Measurements from ENCODE around the gene CBLB.

CBLB gene

DNA sequence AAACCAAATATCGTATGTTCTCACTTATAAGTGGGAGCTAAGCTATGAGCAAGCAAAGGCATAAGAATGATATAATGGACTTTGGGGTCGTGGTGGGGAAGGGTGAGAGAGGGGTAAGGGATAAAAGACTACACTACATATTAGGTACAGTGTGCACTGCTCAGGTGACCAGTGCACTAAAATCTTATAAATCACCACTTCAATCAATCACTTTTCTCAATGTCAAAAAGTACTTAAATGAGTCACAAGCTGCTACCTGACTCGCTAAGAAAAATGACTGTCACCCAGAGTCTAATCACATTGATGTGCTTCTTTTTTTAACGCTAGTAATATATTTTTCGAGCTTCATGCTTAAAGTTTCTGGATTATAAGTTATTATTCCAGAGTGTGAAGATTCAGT is 95.5 kb downstream of the CBLB start:
- H3K9me3 ChIP-seq (ENCODE audit: insufficient read depth, low read depth, low read length), result no peaks in the 10 kb centered on the region
- H3K27me3 ChIP-seq (ENCODE audit: insufficient read depth, low read length), result no peaks in the 10 kb centered on the region
- H3K79me2 ChIP-seq (ENCODE audit: control insufficient read depth, insufficient read depth, low read length, poor library complexity), result no peaks in the 10 kb centered on the region
- H3K79me1 ChIP-seq (ENCODE audit: low read length), result no peaks in the 10 kb centered on the region
- no peak overlapping the region for H2AK5ac ChIP-seq (ENCODE audit: low read length)
- H3K27ac ChIP-seq (ENCODE audit: low read depth, low read length), result no peak overlapping the region
- H3K4me2 ChIP-seq (ENCODE audit: low read length), result no peak overlapping the region
- no peak for DNase-seq
- H3K36me3 ChIP-seq (ENCODE audit: control insufficient read depth in 1 of 2, insufficient read depth in 2 of 2, low read length in 2 of 2), result peaks cover 4% of the 10 kb centered on the region in 2 experiments
- no peak overlapping the region for H2BK12ac ChIP-seq (ENCODE audit: low read length)
- H2BK120ac ChIP-seq (ENCODE audit: insufficient read depth, low read length, poor library complexity), result no peak overlapping the region
- no peak overlapping the region for H4K12ac ChIP-seq (ENCODE audit: low read depth, low read length)
- no peak overlapping the region for H3K9ac ChIP-seq (ENCODE audit: low read length)
- H4K8ac ChIP-seq (ENCODE audit: low read depth, low read length), result no peak overlapping the region
- H3K4me3 ChIP-seq (ENCODE audit: low read depth, low read length), result no peak overlapping the region
- no peak overlapping the region for H4K91ac ChIP-seq (ENCODE audit: low read depth, low read length)
- H3K23ac ChIP-seq (ENCODE audit: low read length), result no peak overlapping the region
- H3K4me1 ChIP-seq (ENCODE audit: control insufficient read depth in 1 of 2, insufficient read depth in 2 of 2, low read length in 2 of 2), result no peaks in the 10 kb centered on the region
- H3K4ac ChIP-seq (ENCODE audit: low read depth, low read length), result no peak overlapping the region
- H2AFZ ChIP-seq (ENCODE audit: insufficient read depth, low read length, poor library complexity), result no peak overlapping the region
- H2BK5ac ChIP-seq (ENCODE audit: low read depth, low read length, poor library complexity), result no peak overlapping the region
- no CpG with 5 or more reads among the region's 5 CpGs for WGBS (ENCODE audit: extremely low coverage, insufficient coverage, insufficient read length)
- no peak overlapping the region for H3K18ac ChIP-seq (ENCODE audit: low read length)
- H3K14ac ChIP-seq (ENCODE audit: low read length), result no peak overlapping the region

GRCh38 chr3:105772635-105773034 is 96.2 kb downstream of the CBLB start:
- Histone ChIP-seq H2BK5ac (ENCODE audit: low read depth, low read length, poor library complexity) (no peak overlapping the region), H3K9me3 (ENCODE audit: insufficient read depth, low read depth, low read length) (no peaks in the 10 kb centered on the region), H4K8ac (ENCODE audit: low read depth, low read length) (no peak overlapping the region), H2BK12ac (ENCODE audit: low read length) (no peak overlapping the region), H3K27me3 (ENCODE audit: insufficient read depth, low read length) (no peaks in the 10 kb centered on the region), H3K27ac (ENCODE audit: low read depth, low read length) (no peak overlapping the region), H3K18ac (ENCODE audit: low read length) (no peak overlapping the region), H2AFZ (ENCODE audit: insufficient read depth, low read length, poor library complexity) (no peak overlapping the region), H3K4ac (ENCODE audit: low read depth, low read length) (no peak overlapping the region), H3K79me2 (ENCODE audit: control insufficient read depth, insufficient read depth, low read length, poor library complexity) (no peaks in the 10 kb centered on the region), H4K91ac (ENCODE audit: low read depth, low read length) (no peak overlapping the region), H3K36me3 (ENCODE audit: control insufficient read depth in 1 of 2, insufficient read depth in 2 of 2, low read length in 2 of 2) (peaks cover 4% of the 10 kb centered on the region in 2 experiments), H2AK5ac (ENCODE audit: low read length) (no peak overlapping the region), H3K23ac (ENCODE audit: low read length) (no peak overlapping the region), H4K12ac (ENCODE audit: low read depth, low read length) (no peak overlapping the region), H2BK120ac (ENCODE audit: insufficient read depth, low read length, poor library complexity) (no peak overlapping the region), H3K79me1 (ENCODE audit: low read length) (no peaks in the 10 kb centered on the region), H3K4me2 (ENCODE audit: low read length) (no peak overlapping the region), H3K4me1 (ENCODE audit: control insufficient read depth in 1 of 2, insufficient read depth in 2 of 2, low read length in 2 of 2) (no peaks in the 10 kb centered on the region), H3K4me3 (ENCODE audit: low read depth, low read length) (no peak overlapping the region), H3K9ac (ENCODE audit: low read length) (no peak overlapping the region), H3K14ac (ENCODE audit: low read length) (no peak overlapping the region)
- DNase-seq, result no peak
- WGBS (ENCODE audit: extremely low coverage, insufficient coverage, insufficient read length), result no CpG with 5 or more reads among the region's 2 CpGs

DNA sequence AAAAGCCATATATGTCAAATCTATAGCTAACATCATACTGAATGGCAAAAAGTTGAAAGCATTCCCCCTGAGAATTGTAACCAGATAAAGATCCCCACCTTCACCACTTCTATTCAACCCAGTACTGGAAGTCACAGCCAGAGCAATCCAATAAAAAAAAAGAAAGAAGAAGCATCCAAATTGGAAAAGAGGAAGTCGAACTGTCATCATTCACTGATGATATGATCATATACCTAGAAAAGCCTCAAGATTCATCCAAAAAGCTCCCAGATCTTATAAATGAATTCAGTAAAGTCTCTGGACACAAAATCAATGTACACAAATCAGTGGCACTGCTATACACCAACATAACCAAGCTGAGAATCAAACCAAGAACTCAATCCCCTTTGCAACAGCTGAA is 97.4 kb downstream of the CBLB start:
- no peak overlapping the region for H4K8ac ChIP-seq (ENCODE audit: low read depth, low read length)
- no peak overlapping the region for H3K4me3 ChIP-seq (ENCODE audit: low read depth, low read length)
- H3K23ac ChIP-seq (ENCODE audit: low read length), result no peak overlapping the region
- H4K12ac ChIP-seq (ENCODE audit: low read depth, low read length), result no peak overlapping the region
- no peak overlapping the region for H2AK5ac ChIP-seq (ENCODE audit: low read length)
- no peak overlapping the region for H3K14ac ChIP-seq (ENCODE audit: low read length)
- peaks cover 2% of the 10 kb centered on the region in 2 experiments for H3K36me3 ChIP-seq (ENCODE audit: control insufficient read depth in 1 of 2, insufficient read depth in 2 of 2, low read length in 2 of 2)
- no peak overlapping the region for H3K27ac ChIP-seq (ENCODE audit: low read depth, low read length)
- H4K91ac ChIP-seq (ENCODE audit: low read depth, low read length), result no peak overlapping the region
- no peaks in the 10 kb centered on the region for H3K9me3 ChIP-seq (ENCODE audit: insufficient read depth, low read depth, low read length)
- H3K79me1 ChIP-seq (ENCODE audit: low read length), result no peaks in the 10 kb centered on the region
- no peak overlapping the region for H3K4ac ChIP-seq (ENCODE audit: low read depth, low read length)
- H3K4me1 ChIP-seq (ENCODE audit: control insufficient read depth in 1 of 2, insufficient read depth in 2 of 2, low read length in 2 of 2), result no peaks in the 10 kb centered on the region
- H2AFZ ChIP-seq (ENCODE audit: insufficient read depth, low read length, poor library complexity), result no peak overlapping the region
- no peak overlapping the region for H3K18ac ChIP-seq (ENCODE audit: low read length)
- no peak for DNase-seq
- no peak overlapping the region for H3K9ac ChIP-seq (ENCODE audit: low read length)
- no peak overlapping the region for H2BK120ac ChIP-seq (ENCODE audit: insufficient read depth, low read length, poor library complexity)
- H2BK12ac ChIP-seq (ENCODE audit: low read length), result no peak overlapping the region
- no CpG with 5 or more reads among the region's 1 CpG for WGBS (ENCODE audit: extremely low coverage, insufficient coverage, insufficient read length)
- H2BK5ac ChIP-seq (ENCODE audit: low read depth, low read length, poor library complexity), result no peak overlapping the region
- no peaks in the 10 kb centered on the region for H3K79me2 ChIP-seq (ENCODE audit: control insufficient read depth, insufficient read depth, low read length, poor library complexity)
- no peak overlapping the region for H3K4me2 ChIP-seq (ENCODE audit: low read length)
- no peaks in the 10 kb centered on the region for H3K27me3 ChIP-seq (ENCODE audit: insufficient read depth, low read length)

DNA sequence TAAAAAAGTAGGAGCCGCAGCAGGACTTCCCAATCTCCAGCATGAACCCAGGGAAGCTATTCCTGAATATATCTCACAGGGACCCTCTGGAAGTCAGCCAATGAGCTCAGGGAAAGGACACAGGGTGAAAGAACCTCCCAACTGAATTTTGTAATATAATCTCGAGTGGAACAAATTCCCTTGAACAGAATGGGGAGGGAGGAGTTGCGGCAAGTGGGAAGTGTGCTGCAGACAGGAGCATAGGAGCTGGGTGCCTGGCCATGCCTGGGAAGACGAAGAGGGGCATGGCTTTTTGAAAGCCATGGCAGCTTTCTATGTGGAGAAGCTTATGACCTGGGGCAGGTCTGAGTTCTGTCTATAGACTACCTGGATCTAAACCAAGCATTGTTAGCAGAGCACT is 98.4 kb downstream of the CBLB start:
- H3K36me3 ChIP-seq (ENCODE audit: control insufficient read depth in 1 of 2, insufficient read depth in 2 of 2, low read length in 2 of 2), result peaks cover 2% of the 10 kb centered on the region in 2 experiments
- H3K9ac ChIP-seq (ENCODE audit: low read length), result no peak overlapping the region
- no peak overlapping the region for H3K4ac ChIP-seq (ENCODE audit: low read depth, low read length)
- no peak overlapping the region for H3K18ac ChIP-seq (ENCODE audit: low read length)
- no peaks in the 10 kb centered on the region for H3K9me3 ChIP-seq (ENCODE audit: insufficient read depth, low read depth, low read length)
- H3K14ac ChIP-seq (ENCODE audit: low read length), result no peak overlapping the region
- H2BK12ac ChIP-seq (ENCODE audit: low read length), result no peak overlapping the region
- no peak overlapping the region for H3K4me2 ChIP-seq (ENCODE audit: low read length)
- H3K79me1 ChIP-seq (ENCODE audit: low read length), result no peaks in the 10 kb centered on the region
- no peak overlapping the region for H2AK5ac ChIP-seq (ENCODE audit: low read length)
- H4K12ac ChIP-seq (ENCODE audit: low read depth, low read length), result peak overlapping the region; percentile 15
- no peak overlapping the region for H4K8ac ChIP-seq (ENCODE audit: low read depth, low read length)
- H4K91ac ChIP-seq (ENCODE audit: low read depth, low read length), result no peak overlapping the region
- no peak overlapping the region for H3K23ac ChIP-seq (ENCODE audit: low read length)
- H3K27me3 ChIP-seq (ENCODE audit: insufficient read depth, low read length), result no peaks in the 10 kb centered on the region
- no CpG with 5 or more reads among the region's 4 CpGs for WGBS (ENCODE audit: extremely low coverage, insufficient coverage, insufficient read length)
- H2BK5ac ChIP-seq (ENCODE audit: low read depth, low read length, poor library complexity), result no peak overlapping the region
- H2BK120ac ChIP-seq (ENCODE audit: insufficient read depth, low read length, poor library complexity), result no peak overlapping the region
- no peak overlapping the region for H3K27ac ChIP-seq (ENCODE audit: low read depth, low read length)
- H3K79me2 ChIP-seq (ENCODE audit: control insufficient read depth, insufficient read depth, low read length, poor library complexity), result no peaks in the 10 kb centered on the region
- no peak overlapping the region for H3K4me3 ChIP-seq (ENCODE audit: low read depth, low read length)
- H2AFZ ChIP-seq (ENCODE audit: insufficient read depth, low read length, poor library complexity), result no peak overlapping the region
- DNase-seq, result no peak
- no peaks in the 10 kb centered on the region for H3K4me1 ChIP-seq (ENCODE audit: control insufficient read depth in 1 of 2, insufficient read depth in 2 of 2, low read length in 2 of 2)

All from trophoblast cell (in vitro differentiated cells and primary cell).